SK-N-SH treated with all-trans-retinoic acid at 6 μM for 48 hours (cell line): ENCODE measurements around the gene TAX1BP1.

ENCODE experiments used
- ATAC-seq: fragments of 200-7000 bp; cut with Tn5 transposase; 3 replicates; pipeline ENCODE4 v1.9.1; 2020; ENCODE audit warnings: mild to moderate bottlenecking, moderate library complexity
- ARNTL ChIP-seq: fragments of 450-650 bp; formaldehyde crosslinking; IDR thresholded peaks from 2 replicates; pipeline ENCODE4 v1.5.0; 2020; ENCODE audit warnings: low read depth, mild to moderate bottlenecking, moderate library complexity, borderline replicate concordance
- BACH2 ChIP-seq: fragments of 250-450 bp; sonication (Bioruptor Pico); IDR thresholded peaks from 2 replicates; pipeline ENCODE4 v1.9.0; 2021; ENCODE audit warnings: mild to moderate bottlenecking, borderline replicate concordance
- CSDC2 ChIP-seq: fragments of 250-450 bp; sonication (Bioruptor Pico); IDR thresholded peaks from 2 replicates; pipeline ENCODE4 v1.5.0; 2020; ENCODE audit warnings: mild to moderate bottlenecking, moderate library complexity
- ESRRG ChIP-seq: fragments of 250-450 bp; sonication (Bioruptor Pico); IDR thresholded peaks from 2 replicates; pipeline ENCODE4 v1.6.1; 2021; ENCODE audit warnings: mild to moderate bottlenecking
- GLIS3 ChIP-seq: fragments of 250-450 bp; sonication (Bioruptor Pico); IDR thresholded peaks from 2 replicates; pipeline ENCODE4 v1.5.0; 2020; ENCODE audit warnings: mild to moderate bottlenecking, moderate library complexity
- ISL1 ChIP-seq: fragments of 250-450 bp; sonication (Bioruptor Pico); IDR thresholded peaks from 2 replicates; pipeline ENCODE4 v2.1.2; 2022; ENCODE audit warnings: mild to moderate bottlenecking, moderate library complexity
- OSR1 ChIP-seq: fragments of 250-450 bp; sonication (Bioruptor Pico); IDR thresholded peaks from 2 replicates; pipeline ENCODE4 v1.8.0; 2022; ENCODE audit warnings: moderate library complexity, mild to moderate bottlenecking, inconsistent platforms
- PPARA ChIP-seq: fragments of 250-450 bp; sonication (Bioruptor Pico); IDR thresholded peaks from 2 replicates; pipeline ENCODE4 v1.5.0; 2020; ENCODE audit warnings: mild to moderate bottlenecking, borderline replicate concordance
- RARB ChIP-seq: fragments of 250-450 bp; sonication (Bioruptor Pico); IDR thresholded peaks from 2 replicates; pipeline ENCODE4 v1.8.0; 2021; ENCODE audit warnings: mild to moderate bottlenecking, moderate library complexity
- SNAI2 ChIP-seq: fragments of 250-450 bp; sonication (Bioruptor Pico); IDR thresholded peaks from 2 replicates; pipeline ENCODE4 v1.5.0; 2020; ENCODE audit warnings: mild to moderate bottlenecking, moderate library complexity
- TCF4 ChIP-seq: fragments of 250-450 bp; sonication (Bioruptor Pico); IDR thresholded peaks from 2 replicates; pipeline ENCODE4 v1.8.0; 2021; ENCODE audit warnings: mild to moderate bottlenecking, moderate library complexity, borderline replicate concordance
- TOX ChIP-seq: fragments of 250-450 bp; sonication (Bioruptor Pico); IDR thresholded peaks from 2 replicates; pipeline ENCODE4 v1.8.0; 2021; ENCODE audit warnings: mild to moderate bottlenecking, moderate library complexity, borderline replicate concordance
- ZC3H10 ChIP-seq: fragments of 250-450 bp; sonication (Bioruptor Pico); IDR thresholded peaks from 2 replicates; pipeline ENCODE4 v1.5.1; 2021; ENCODE audit warnings: mild to moderate bottlenecking, moderate library complexity
- ZFP3 ChIP-seq: fragments of 250-450 bp; sonication (Bioruptor Pico); IDR thresholded peaks from 2 replicates; pipeline ENCODE4 v1.5.0; 2020; ENCODE audit warnings: mild to moderate bottlenecking, moderate library complexity
- ZFP30 ChIP-seq: fragments of 450-650 bp; formaldehyde crosslinking; IDR thresholded peaks from 2 replicates; pipeline ENCODE4 v1.5.0; 2022; ENCODE audit warnings: mild to moderate bottlenecking, moderate library complexity
- ZNF565 ChIP-seq: fragments of 450-650 bp; formaldehyde crosslinking; conservative IDR thresholded peaks from 2 replicates; pipeline ENCODE4 v1.5.0; 2020; ENCODE audit warnings: low read depth, mild to moderate bottlenecking, moderate library complexity
- ZNF70 ChIP-seq: fragments of 450-650 bp; formaldehyde crosslinking; IDR thresholded peaks from 2 replicates; pipeline ENCODE4 v1.5.0; 2020; ENCODE audit warnings: mild to moderate bottlenecking, moderate library complexity
- ZNF8 ChIP-seq: fragments of 450-650 bp; formaldehyde crosslinking; IDR thresholded peaks from 2 replicates; pipeline ENCODE4 v1.5.0; 2020; ENCODE audit warnings: mild to moderate bottlenecking, moderate library complexity
- TF ChIP-seq, protein P1 (sequence below): fragments of 250-450 bp; sonication (Bioruptor Pico); IDR thresholded peaks from 2 replicates; pipeline ENCODE4 v1.8.0; 2020; ENCODE audit warnings: mild to moderate bottlenecking, moderate library complexity, borderline replicate concordance
- TF ChIP-seq, protein P2 (sequence below): fragments of 250-450 bp; sonication (Bioruptor Pico); IDR thresholded peaks from 2 replicates; pipeline ENCODE4 v1.5.0; 2020; ENCODE audit warnings: mild to moderate bottlenecking, moderate library complexity
- TF ChIP-seq, protein P3 (sequence below): fragments of 250-450 bp; sonication (Bioruptor Pico); IDR thresholded peaks from 2 replicates; pipeline ENCODE4 v1.8.0; 2021; ENCODE audit warnings: low read depth, mild to moderate bottlenecking, moderate library complexity, borderline replicate concordance
- TF ChIP-seq, protein P4 (sequence below): fragments of 250-450 bp; sonication (Bioruptor Pico); IDR thresholded peaks from 2 replicates; pipeline ENCODE4 v1.5.1; 2020; ENCODE audit warnings: low read depth, mild to moderate bottlenecking, moderate library complexity

The TAX1BP1 gene

DNA sequence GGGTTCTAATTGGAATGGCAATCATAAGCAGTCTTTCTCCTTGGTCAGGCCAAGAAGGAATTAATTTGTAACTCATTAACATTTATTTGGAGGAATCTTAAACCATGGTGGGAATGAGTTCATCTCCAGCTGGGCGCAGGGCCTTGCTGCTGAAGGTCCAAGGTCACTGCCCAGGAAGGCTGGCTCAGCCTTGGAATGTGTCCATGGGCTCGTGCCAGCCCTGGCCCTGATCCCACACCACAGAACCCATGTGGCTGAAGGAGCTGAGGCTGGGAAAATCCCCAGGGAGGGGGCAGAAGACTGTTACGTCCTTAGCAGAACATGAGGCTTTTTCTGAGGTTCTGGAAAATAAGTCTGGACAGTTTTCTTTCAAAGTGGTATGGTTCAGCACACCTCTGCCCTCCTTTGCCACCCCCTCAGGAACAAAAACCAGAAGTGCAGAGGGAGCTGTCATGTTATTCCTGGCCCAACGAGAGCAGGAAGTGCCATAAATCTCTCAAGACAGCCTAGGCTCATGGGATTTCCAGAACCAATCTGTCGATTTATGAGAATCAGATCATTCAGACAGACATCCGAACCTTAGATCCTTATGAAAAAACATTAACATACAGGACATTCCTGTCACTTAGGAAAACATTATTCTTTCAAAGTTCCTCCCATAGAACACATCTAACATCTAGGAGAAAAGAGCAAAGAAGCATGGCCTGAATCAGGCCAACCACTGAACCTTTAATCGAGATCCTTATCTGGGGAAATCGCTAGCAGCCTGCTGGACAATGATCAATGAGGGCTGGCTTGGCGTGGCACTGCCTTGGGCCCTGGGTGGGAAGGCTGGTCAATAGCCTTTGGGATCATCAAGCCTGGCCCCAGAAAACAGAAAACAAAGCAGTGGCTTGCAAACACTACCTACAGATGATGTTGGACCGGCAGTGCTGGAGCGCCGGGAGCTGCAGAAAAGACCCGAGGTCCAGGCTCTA is 134.3 kb downstream of the TAX1BP1 start:
- TF ChIP-seq, protein P1, sequence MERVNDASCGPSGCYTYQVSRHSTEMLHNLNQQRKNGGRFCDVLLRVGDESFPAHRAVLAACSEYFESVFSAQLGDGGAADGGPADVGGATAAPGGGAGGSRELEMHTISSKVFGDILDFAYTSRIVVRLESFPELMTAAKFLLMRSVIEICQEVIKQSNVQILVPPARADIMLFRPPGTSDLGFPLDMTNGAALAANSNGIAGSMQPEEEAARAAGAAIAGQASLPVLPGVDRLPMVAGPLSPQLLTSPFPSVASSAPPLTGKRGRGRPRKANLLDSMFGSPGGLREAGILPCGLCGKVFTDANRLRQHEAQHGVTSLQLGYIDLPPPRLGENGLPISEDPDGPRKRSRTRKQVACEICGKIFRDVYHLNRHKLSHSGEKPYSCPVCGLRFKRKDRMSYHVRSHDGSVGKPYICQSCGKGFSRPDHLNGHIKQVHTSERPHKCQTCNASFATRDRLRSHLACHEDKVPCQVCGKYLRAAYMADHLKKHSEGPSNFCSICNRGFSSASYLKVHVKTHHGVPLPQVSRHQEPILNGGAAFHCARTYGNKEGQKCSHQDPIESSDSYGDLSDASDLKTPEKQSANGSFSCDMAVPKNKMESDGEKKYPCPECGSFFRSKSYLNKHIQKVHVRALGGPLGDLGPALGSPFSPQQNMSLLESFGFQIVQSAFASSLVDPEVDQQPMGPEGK (CRISPR knock-in tag) = no peak
- TF ChIP-seq ZNF565 (CRISPR knock-in tag) (no peak), ESRRG (CRISPR knock-in tag) (no peak), TOX (no peak), ZFP3 (CRISPR knock-in tag) (no peak), ARNTL (no peak), RARB (CRISPR knock-in tag) (no peak), ZNF70 (no peak), ZC3H10 (CRISPR knock-in tag) (no peak), TCF4 (CRISPR knock-in tag) (no peak)
- TF ChIP-seq, protein P2, sequence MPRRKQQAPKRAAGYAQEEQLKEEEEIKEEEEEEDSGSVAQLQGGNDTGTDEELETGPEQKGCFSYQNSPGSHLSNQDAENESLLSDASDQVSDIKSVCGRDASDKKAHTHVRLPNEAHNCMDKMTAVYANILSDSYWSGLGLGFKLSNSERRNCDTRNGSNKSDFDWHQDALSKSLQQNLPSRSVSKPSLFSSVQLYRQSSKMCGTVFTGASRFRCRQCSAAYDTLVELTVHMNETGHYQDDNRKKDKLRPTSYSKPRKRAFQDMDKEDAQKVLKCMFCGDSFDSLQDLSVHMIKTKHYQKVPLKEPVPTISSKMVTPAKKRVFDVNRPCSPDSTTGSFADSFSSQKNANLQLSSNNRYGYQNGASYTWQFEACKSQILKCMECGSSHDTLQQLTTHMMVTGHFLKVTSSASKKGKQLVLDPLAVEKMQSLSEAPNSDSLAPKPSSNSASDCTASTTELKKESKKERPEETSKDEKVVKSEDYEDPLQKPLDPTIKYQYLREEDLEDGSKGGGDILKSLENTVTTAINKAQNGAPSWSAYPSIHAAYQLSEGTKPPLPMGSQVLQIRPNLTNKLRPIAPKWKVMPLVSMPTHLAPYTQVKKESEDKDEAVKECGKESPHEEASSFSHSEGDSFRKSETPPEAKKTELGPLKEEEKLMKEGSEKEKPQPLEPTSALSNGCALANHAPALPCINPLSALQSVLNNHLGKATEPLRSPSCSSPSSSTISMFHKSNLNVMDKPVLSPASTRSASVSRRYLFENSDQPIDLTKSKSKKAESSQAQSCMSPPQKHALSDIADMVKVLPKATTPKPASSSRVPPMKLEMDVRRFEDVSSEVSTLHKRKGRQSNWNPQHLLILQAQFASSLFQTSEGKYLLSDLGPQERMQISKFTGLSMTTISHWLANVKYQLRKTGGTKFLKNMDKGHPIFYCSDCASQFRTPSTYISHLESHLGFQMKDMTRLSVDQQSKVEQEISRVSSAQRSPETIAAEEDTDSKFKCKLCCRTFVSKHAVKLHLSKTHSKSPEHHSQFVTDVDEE (CRISPR knock-in tag) = no peak

DNA sequence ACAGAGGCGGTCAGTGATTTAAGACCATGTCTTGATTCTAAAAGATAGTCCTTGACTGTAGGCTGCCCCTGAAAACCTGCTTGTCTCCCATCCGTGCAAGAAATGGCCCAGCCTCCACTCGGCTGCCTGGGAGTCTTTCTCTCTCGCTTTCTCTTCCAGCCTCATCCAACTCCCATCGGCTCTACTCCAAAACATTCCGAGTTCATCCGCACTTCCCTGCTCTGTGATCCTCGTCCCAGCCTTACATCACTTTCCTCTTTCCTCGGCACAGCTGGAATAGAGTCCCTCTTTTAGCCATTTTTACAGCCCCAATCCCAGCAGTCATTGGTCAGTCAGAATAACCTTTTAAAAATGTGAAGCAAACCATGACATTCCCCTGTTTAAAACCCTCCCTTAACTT is 135.1 kb downstream of the TAX1BP1 start:
- TF ChIP-seq ZC3H10 (CRISPR knock-in tag) (no peak), CSDC2 (CRISPR knock-in tag) (no peak), ZNF565 (CRISPR knock-in tag) (no peak), ZNF8 (CRISPR knock-in tag) (no peak), PPARA (CRISPR knock-in tag) (no peak), ESRRG (CRISPR knock-in tag) (no peak), GLIS3 (CRISPR knock-in tag) (no peak), ARNTL (no peak), ZFP30 (CRISPR knock-in tag) (no peak), OSR1 (CRISPR knock-in tag) (no peak), ISL1 (no peak), ZFP3 (CRISPR knock-in tag) (no peak), BACH2 (CRISPR knock-in tag) (no peak), SNAI2 (CRISPR knock-in tag) (no peak)
- TF ChIP-seq, protein P3, sequence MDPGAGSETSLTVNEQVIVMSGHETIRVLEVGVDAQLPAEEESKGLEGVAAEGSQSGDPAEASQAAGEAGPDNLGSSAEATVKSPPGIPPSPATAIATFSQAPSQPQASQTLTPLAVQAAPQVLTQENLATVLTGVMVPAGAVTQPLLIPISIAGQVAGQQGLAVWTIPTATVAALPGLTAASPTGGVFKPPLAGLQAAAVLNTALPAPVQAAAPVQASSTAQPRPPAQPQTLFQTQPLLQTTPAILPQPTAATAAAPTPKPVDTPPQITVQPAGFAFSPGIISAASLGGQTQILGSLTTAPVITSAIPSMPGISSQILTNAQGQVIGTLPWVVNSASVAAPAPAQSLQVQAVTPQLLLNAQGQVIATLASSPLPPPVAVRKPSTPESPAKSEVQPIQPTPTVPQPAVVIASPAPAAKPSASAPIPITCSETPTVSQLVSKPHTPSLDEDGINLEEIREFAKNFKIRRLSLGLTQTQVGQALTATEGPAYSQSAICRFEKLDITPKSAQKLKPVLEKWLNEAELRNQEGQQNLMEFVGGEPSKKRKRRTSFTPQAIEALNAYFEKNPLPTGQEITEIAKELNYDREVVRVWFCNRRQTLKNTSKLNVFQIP (CRISPR knock-in tag) = no peak
- TF ChIP-seq, protein P1 (CRISPR knock-in tag) = no peak
- TF ChIP-seq, protein P4, sequence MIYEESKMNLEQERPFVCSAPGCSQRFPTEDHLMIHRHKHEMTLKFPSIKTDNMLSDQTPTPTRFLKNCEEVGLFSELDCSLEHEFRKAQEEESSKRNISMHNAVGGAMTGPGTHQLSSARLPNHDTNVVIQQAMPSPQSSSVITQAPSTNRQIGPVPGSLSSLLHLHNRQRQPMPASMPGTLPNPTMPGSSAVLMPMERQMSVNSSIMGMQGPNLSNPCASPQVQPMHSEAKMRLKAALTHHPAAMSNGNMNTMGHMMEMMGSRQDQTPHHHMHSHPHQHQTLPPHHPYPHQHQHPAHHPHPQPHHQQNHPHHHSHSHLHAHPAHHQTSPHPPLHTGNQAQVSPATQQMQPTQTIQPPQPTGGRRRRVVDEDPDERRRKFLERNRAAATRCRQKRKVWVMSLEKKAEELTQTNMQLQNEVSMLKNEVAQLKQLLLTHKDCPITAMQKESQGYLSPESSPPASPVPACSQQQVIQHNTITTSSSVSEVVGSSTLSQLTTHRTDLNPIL (CRISPR knock-in tag) = no peak
- TF ChIP-seq, protein P2 (CRISPR knock-in tag) = no peak
- TF ChIP-seq, all 23 proteins: peak for 0
- ATAC-seq = no peak

More for the DNA sequence above, 134.3 kb downstream of the TAX1BP1 start:
- ATAC-seq = peak; percentile 84
